Natural killer cell (primary cell): ENCODE data around the gene PRXL2A. TPM values are rescaled to one million over a fixed set of nuclear protein-coding genes. Genes with fewer than 3 reads are reported as not detected.

ENCODE experiments used
- ATAC-seq, 3 donors: fragments of 150-1000 bp in 2 of 3; fragments of 200-7000 bp in 1 of 3; cut with Tn5 transposase; 1 replicate in 1 of 3; 2 replicates in 2 of 3; pipeline ENCODE4 v1.10.0; 2021; ENCODE audit warnings: mild to moderate bottlenecking in 2 of 3, moderate library complexity in 2 of 3
- DNase-seq, 2 donors: peaks; one replicate each; pipeline versions ENCODE4 v3.0.0 to v3.0.0-alpha.2; 2013 to 2021; ENCODE audit warnings: mixed read lengths in 1 of 2
- H3K27ac ChIP-seq: one replicate; pipeline ENCODE4 v1.5.1; 2013; ENCODE audit warnings: mild to moderate bottlenecking, low read length
- H3K27me3 ChIP-seq: one replicate; pipeline ENCODE4 v1.6.1; 2013; ENCODE audit warnings: low read length; ENCODE audit not compliant: control insufficient read depth, insufficient read depth
- H3K36me3 ChIP-seq: one replicate; pipeline ENCODE4 v1.6.1; 2013; ENCODE audit warnings: low read length; ENCODE audit not compliant: control insufficient read depth, insufficient read depth
- H3K4me1 ChIP-seq: one replicate; pipeline ENCODE4 v1.6.1; 2013; ENCODE audit warnings: low read length; ENCODE audit not compliant: control insufficient read depth, insufficient read depth
- H3K4me3 ChIP-seq: one replicate; pipeline ENCODE4 v1.5.1; 2013; ENCODE audit warnings: low read length
- H3K9me3 ChIP-seq: one replicate; pipeline ENCODE4 v1.6.1; 2013; ENCODE audit warnings: low read length; ENCODE audit not compliant: control insufficient read depth, insufficient read depth
- H3K27ac Mint-ChIP-seq, 2 donors: one replicate each; pipeline ENCODE4 v1.8.0; 2022; ENCODE audit warnings: mild to moderate bottlenecking in 2 of 2, mixed read lengths in 2 of 2, moderate library complexity in 1 of 2
- H3K27me3 Mint-ChIP-seq, 2 donors: one replicate each; pipeline ENCODE4 v1.8.0; 2022; ENCODE audit warnings: low read depth in 2 of 2, mixed read lengths in 2 of 2
- H3K36me3 Mint-ChIP-seq: one replicate; pipeline ENCODE4 v1.8.0; 2022; ENCODE audit warnings: mixed read lengths
- H3K4me1 Mint-ChIP-seq, 2 donors: one replicate each; pipeline ENCODE4 v1.8.0; 2022; ENCODE audit warnings: mixed read lengths in 2 of 2
- H3K4me3 Mint-ChIP-seq: one replicate; pipeline ENCODE4 v1.8.0; 2022; ENCODE audit warnings: mild to moderate bottlenecking, moderate library complexity, mixed read lengths
- H3K9me3 Mint-ChIP-seq, 2 donors: one replicate each; pipeline ENCODE4 v1.8.0; 2022; ENCODE audit warnings: mixed read lengths in 2 of 2
- WGBS: methylation state at CpG from one replicate; pipeline ENCODE4 v1.1.7; 2013; ENCODE audit warnings: missing lambda C conversion rate; ENCODE audit not compliant: insufficient coverage; 5-methylcytosine and 5-hydroxymethylcytosine counted together
- intact Hi-C: fragments of 100-400 bp; cut with micrococcal nuclease; formaldehyde crosslinking; loops from one replicate; pipeline ENCODE4 v1.14.2; 2022
- total RNA-seq, 4 donors: library from RNA; stranded (reverse); fragments of 120-200 nt in 1 of 4; gene quantifications; one replicate each; pipeline versions ENCODE4 v1.2.3 to v1.2.4, GENCODE V29; 2013 to 2022
- TF ChIP-seq, protein P1 (sequence below): fragments of 200-600 bp; IDR thresholded peaks from one replicate; pipeline ENCODE4 v1.8.0; 2022; ENCODE audit warnings: antibody characterized with exemption

PRXL2A gene
- total RNA-seq, 3 donors from 2014 or later (not counting 1 experiment from before 2014, with no cell fraction given), result 1.3 to 1.8 (median 1.4) TPM

DNA sequence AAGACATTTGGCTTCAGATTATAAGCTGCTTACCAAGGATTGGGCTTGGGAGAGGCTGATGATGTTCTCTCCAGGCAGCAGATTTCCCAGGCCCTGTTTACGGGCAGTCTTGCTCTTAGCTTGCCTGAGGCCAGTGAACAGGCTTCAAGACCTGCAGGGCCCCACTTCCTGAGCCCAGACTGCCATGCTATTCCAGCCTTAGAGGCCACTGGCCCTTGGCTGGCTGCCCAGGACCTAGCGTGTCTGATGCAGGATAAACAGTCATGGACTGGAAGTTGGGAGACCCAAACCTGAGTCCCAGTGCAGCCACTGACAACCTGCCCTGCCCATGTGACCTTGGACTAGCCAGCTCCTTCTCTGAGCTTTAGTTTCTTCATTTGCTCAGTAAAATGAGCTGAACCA lies 2.9 kb downstream of the PRXL2A start:
- ATAC-seq, result no peak
- DNase-seq, result no peak
- TF ChIP-seq, protein P1, sequence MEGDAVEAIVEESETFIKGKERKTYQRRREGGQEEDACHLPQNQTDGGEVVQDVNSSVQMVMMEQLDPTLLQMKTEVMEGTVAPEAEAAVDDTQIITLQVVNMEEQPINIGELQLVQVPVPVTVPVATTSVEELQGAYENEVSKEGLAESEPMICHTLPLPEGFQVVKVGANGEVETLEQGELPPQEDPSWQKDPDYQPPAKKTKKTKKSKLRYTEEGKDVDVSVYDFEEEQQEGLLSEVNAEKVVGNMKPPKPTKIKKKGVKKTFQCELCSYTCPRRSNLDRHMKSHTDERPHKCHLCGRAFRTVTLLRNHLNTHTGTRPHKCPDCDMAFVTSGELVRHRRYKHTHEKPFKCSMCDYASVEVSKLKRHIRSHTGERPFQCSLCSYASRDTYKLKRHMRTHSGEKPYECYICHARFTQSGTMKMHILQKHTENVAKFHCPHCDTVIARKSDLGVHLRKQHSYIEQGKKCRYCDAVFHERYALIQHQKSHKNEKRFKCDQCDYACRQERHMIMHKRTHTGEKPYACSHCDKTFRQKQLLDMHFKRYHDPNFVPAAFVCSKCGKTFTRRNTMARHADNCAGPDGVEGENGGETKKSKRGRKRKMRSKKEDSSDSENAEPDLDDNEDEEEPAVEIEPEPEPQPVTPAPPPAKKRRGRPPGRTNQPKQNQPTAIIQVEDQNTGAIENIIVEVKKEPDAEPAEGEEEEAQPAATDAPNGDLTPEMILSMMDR, result no peak
- Mint-ChIP-seq H3K27me3 (peaks cover 4 to 6% of the 10 kb centered on the region in 2 donors), H3K4me3 (no peak overlapping the region), H3K4me1 (peaks cover 14 to 15% of the 10 kb centered on the region in 2 donors), H3K36me3 (no peaks in the 10 kb centered on the region), H3K9me3 (no peaks in the 10 kb centered on the region), H3K27ac (no peak overlapping the region)
- Histone ChIP-seq H3K9me3 (no peaks in the 10 kb centered on the region), H3K4me3 (no peak overlapping the region), H3K36me3 (no peaks in the 10 kb centered on the region), H3K27me3 (no peaks in the 10 kb centered on the region), H3K4me1 (peaks cover 15% of the 10 kb centered on the region), H3K27ac (no peak overlapping the region)
- intact Hi-C loops, result no loop called here
- 94% methylated on average over 2 of the region's 2 CpGs for WGBS

DNA sequence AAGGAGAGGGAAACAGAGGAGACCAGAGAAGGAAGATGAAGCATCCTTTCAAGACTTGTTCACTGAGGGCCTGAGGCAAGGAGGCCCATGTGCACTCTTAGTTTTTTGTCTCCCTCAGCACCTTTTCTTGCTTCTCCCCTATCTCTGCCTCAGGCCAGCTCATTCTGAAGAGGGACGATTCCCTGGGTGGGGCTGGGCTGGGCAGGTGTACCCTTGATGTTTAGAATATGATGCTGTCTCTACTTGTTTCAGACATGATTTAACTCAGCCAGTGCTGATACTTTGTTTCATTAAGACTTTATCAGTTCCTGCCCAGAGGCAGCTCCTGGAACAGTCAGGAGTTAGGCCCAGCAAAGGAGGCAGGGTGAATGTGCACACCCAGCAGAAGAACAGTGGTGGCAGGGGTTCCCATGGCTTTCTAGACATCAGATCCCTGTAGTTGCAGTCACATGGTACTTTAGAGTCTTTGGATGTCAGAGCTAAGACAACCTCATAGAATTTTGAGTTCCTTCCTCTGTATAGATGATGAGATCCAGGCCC lies 3.4 kb downstream of the PRXL2A start:
- DNase-seq, result no peak
- no peaks in the 10 kb centered on the region for H3K36me3 ChIP-seq
- intact Hi-C loops, result no loop called here
- H3K9me3 ChIP-seq, result no peaks in the 10 kb centered on the region
- Mint-ChIP-seq H3K27me3 (peaks cover 4 to 6% of the 10 kb centered on the region in 2 donors), H3K4me3 (no peak overlapping the region), H3K36me3 (no peaks in the 10 kb centered on the region), H3K9me3 (no peaks in the 10 kb centered on the region), H3K4me1 (peaks cover 14 to 15% of the 10 kb centered on the region in 2 donors), H3K27ac (no peak overlapping the region)
- TF ChIP-seq, protein P1, result no peak
- 86% methylated on average over 1 of the region's 1 CpG for WGBS
- no peak for ATAC-seq
- no peak overlapping the region for H3K27ac ChIP-seq
- H3K27me3 ChIP-seq, result no peaks in the 10 kb centered on the region
- H3K4me3 ChIP-seq, result no peak overlapping the region
- peaks cover 15% of the 10 kb centered on the region for H3K4me1 ChIP-seq

DNA sequence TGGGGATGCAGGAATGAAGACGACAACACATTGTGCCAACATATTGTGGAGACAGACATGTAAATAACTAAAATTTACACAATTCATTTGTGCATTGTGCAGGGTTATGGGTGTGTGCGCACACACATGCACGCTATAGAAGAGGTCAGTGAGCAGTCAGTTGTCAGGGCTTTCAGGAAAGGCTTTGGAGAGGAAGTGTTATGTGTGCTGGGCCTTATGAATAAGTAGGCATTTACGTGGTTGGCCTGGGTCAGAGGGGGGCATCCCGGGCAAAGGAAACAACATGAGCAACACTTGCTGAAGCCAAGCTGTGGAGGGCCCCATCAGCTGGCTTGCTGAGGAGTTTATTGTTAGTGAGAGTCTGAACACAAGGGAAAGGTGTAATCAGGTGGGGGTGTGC lies 4.1 kb downstream of the PRXL2A start:
- peaks cover 2 to 4% of the 10 kb centered on the region in 2 donors for H3K27me3 Mint-ChIP-seq
- H3K27ac Mint-ChIP-seq, result no peak overlapping the region
- TF ChIP-seq, protein P1, result no peak
- H3K9me3 ChIP-seq, result no peaks in the 10 kb centered on the region
- H3K27ac ChIP-seq, result no peak overlapping the region
- no peaks in the 10 kb centered on the region for H3K36me3 ChIP-seq
- intact Hi-C loops, result no loop called here
- H3K27me3 ChIP-seq, result no peaks in the 10 kb centered on the region
- no peak overlapping the region for H3K4me3 Mint-ChIP-seq
- 86% methylated on average over 5 of the region's 5 CpGs for WGBS
- ATAC-seq, result no peak
- peaks cover 14% of the 10 kb centered on the region for H3K4me1 ChIP-seq
- no peaks in the 10 kb centered on the region for H3K36me3 Mint-ChIP-seq
- no peak for DNase-seq
- H3K9me3 Mint-ChIP-seq, result no peaks in the 10 kb centered on the region
- H3K4me1 Mint-ChIP-seq, result peaks cover 13 to 14% of the 10 kb centered on the region in 2 donors
- H3K4me3 ChIP-seq, result no peak overlapping the region
